GM12801 (cell line): ENCODE measurements around the gene STX10.

Experiments
- TF ChIP-seq, protein P1 (sequence below): IDR thresholded peaks from one replicate; pipeline ENCODE4 v1.5.1; 2011; ENCODE audit warnings: control low read depth; ENCODE audit not compliant: insufficient read length; ENCODE audit errors: extremely low read depth

STX10 gene

DNA sequence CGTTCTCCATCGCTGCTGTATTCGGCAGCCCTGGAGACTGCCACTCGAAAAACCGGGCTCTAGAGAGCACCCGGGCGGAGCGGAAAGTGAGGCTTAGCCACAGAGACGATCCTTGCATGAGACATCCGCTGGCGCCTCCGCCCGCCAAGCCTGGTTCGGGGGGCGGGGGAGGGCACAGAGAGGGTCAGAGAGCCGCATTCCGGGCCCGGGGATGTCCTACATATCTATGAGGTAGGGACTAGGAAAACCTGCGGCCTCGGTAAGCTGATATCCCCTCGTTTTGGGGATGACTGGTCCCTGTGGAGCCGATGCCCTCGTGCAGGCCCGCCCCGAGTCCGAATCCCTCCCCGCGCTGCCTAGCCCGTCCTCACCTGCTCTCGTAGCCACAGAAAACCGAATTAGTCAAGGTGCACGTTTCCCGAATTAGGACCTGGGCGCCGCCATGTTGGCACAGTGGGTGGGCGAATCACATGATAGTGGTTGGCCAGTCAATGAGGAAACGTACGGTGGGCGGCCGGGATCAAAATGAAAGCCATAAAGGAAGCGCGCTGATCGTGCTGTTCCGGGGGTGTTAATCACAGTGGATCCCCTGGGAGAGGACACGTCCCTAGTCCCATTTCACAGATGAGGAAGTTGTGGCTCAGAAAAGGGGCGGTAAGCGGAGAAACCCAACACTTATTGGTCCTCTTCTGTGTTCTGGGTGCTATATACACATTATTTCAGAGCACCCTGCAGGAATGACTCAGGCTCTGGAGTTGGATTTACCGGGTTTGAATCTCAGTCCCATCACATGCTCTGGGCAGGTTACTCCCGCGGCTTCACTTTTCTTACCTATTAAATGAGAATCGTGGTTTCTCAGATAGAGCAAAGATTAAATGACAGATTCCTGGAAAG, 33.6 kb downstream of the STX10 start, which contains the start of gene TRMT1:
TRMT1 (minus strand) TSS at position 459 of the 894 bp plus-strand sequence; CDS start at position 118, 341 bp downstream.
- TF ChIP-seq, protein P1, sequence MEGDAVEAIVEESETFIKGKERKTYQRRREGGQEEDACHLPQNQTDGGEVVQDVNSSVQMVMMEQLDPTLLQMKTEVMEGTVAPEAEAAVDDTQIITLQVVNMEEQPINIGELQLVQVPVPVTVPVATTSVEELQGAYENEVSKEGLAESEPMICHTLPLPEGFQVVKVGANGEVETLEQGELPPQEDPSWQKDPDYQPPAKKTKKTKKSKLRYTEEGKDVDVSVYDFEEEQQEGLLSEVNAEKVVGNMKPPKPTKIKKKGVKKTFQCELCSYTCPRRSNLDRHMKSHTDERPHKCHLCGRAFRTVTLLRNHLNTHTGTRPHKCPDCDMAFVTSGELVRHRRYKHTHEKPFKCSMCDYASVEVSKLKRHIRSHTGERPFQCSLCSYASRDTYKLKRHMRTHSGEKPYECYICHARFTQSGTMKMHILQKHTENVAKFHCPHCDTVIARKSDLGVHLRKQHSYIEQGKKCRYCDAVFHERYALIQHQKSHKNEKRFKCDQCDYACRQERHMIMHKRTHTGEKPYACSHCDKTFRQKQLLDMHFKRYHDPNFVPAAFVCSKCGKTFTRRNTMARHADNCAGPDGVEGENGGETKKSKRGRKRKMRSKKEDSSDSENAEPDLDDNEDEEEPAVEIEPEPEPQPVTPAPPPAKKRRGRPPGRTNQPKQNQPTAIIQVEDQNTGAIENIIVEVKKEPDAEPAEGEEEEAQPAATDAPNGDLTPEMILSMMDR, result no peak

DNA sequence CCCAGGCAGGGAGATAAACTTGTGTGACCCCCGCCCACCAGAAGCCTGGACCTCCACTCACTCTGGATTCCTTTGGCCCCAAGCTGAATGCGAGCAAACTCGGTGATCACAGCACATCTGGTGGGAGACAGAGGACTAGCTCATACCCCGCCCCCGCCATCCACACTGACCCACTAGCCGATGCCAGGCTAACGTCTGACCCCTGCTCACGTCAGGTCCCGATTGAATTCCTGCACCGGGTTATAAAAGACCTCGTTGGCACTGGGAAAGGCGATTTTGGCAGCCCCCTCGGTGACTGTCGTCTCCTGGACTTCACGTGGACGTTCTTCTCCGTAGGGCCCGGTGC, 34.3 kb downstream of the STX10 start:
- TF ChIP-seq, protein P1, result no peak

DNA sequence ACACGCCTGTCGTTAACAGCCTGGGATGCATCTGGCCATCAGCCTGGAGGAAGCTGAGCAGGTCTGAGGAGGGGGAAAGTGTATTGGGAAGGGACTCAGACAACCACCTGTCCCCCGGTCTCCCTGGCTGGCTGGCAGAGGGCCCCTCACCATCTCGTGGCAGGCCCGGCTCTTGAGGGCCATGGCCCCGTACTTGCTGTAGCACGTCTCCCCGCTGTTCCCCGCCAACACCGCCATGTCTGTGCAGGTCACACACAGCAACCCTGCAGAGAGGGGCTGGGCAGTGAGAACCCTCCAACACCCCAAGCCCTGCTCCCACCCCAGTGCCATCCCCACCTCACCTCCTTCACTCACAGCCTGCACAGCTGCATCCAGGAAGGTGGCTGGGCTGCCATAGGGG, 37.6 kb downstream of the STX10 start:
- TF ChIP-seq, protein P1, result no peak

DNA sequence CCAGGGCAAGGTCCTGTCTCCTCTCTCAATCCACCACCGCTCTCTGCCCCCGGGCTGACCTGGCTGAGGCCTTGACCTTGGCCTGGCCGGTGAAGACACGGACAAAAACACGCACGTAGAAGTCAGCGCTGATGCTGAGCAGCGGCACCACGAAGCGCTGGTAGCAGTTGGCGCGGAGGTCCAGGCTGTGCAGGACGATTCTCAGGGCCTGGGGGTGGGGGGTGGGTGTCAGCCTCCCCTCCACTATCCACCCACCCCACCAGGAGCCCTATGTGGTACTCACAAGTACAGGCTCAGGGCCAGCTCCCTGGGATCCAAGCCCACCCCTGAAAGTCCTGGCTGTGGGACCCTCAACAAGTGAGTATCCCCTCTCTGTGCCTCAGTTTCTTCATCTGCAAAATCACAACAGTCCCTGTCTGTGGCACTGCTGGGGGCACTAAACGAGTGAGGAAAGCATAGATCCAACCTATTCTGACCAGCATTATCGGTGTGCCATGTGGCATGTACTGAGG, 40.0 kb downstream of the STX10 start:
- TF ChIP-seq, protein P1, result no peak

DNA sequence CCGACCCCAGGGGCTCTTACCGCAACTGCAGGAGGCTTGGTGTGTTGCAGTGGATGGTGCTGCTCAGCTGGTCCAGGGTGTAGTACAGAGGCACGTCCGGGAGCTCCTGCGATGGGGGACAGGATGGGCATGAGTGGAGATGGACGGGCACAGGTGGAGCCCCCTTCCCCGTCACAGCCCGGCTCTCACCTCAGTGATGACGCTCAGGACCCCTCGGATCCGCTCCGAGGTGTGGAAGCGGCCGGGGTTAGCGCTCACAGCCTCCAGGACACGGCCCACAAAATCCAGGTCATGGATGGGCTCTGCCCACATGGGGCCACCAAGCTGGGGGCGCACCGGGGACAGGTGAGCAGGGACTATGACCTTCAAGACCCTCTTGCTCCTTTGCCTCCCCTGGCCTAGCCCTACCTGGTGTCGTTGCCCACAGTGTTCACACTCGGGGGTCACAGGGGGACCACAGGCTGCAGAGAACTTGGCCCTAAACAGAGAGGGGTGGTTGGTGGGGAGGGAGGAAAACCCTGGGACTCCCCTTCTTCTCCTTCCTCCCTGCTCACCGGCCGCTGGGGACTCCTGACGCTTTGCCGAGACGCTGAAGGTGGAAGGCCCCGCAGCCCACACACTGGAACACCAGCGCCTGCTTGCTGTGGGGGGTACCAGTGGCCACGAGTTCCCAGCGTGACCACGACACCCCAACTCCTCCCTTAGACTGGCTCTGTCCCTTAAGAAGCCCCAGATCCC, 40.6 kb downstream of the STX10 start:
- TF ChIP-seq, protein P1, result no peak

DNA sequence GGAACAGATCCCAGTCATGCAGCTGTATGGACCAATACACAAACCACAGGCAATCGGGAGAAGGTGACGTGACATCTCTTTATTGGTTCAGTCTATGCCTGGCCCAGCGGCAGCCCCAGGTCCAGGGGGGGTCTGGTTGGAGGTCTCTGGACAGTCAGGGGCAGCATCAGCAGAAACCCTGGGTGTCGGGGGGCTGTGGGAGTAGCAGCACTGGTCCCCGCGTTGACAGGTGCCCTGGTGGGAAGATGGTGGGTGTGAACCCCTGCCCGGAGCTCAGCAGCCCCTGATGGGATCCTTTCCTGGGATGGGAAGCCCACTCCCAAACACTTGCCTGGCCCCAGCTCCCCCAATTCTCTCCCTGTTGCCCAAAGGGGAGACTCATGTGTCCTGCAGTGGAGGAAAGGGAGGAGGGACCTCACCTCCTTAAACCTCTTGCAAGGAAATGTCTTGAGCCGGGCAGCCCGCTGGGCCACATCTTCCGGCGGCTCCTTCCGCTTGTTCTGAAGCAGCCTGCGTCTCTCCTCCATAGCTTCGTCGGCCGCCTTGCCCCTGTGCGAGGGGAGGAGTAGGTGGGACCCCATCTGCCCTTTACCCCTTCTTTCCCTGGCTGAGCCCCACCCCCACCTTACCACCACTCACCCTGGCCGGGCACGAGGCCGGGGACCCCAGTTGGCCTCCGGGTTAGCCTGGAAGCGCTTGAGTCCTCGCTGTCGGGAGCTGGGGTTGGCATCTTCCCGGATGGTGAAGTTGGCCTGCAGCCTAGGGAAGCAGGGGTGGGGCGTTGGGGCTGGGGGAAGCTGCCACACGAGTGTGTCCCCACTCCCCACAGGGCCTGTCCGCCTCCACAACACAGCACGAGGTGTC, 45.1 kb downstream of the STX10 start:
- TF ChIP-seq, protein P1, result no peak
